Skeletal muscle satellite cell (primary cell): ENCODE data around the gene PRRG2.
A peak's percentile ranks its signal among the peaks of the same experiment; 100 is the strongest.

Experiments
- H3K27me3 ChIP-seq: 2 replicates; pipeline ENCODE4 v1.7.0; 2013; ENCODE audit warnings: low read length; ENCODE audit not compliant: control insufficient read depth, insufficient read depth
- H3K36me3 ChIP-seq: 2 replicates; pipeline ENCODE4 v1.7.0; 2013; ENCODE audit warnings: mild to moderate bottlenecking, control low read depth, low read length; ENCODE audit not compliant: insufficient read depth
- H3K4me1 ChIP-seq: 2 replicates; pipeline ENCODE4 v1.7.0; 2013; ENCODE audit warnings: low read length; ENCODE audit not compliant: control insufficient read depth, insufficient read depth
- H3K4me2 ChIP-seq: 2 replicates; pipeline ENCODE4 v1.7.0; 2013; ENCODE audit warnings: mild to moderate bottlenecking, low read length
- H3K4me3 ChIP-seq: 2 replicates; pipeline ENCODE4 v1.7.0; 2013; ENCODE audit warnings: low read length
- H3K9ac ChIP-seq: 2 replicates; pipeline ENCODE4 v1.7.0; 2013; ENCODE audit warnings: mild to moderate bottlenecking, low read depth, low read length, moderate library complexity
- H3K9me3 ChIP-seq: replicated peaks from 2 replicates; pipeline ENCODE4 v1.7.0; 2013; ENCODE audit warnings: mild to moderate bottlenecking, control low read depth, low read length

PRRG2 gene

DNA sequence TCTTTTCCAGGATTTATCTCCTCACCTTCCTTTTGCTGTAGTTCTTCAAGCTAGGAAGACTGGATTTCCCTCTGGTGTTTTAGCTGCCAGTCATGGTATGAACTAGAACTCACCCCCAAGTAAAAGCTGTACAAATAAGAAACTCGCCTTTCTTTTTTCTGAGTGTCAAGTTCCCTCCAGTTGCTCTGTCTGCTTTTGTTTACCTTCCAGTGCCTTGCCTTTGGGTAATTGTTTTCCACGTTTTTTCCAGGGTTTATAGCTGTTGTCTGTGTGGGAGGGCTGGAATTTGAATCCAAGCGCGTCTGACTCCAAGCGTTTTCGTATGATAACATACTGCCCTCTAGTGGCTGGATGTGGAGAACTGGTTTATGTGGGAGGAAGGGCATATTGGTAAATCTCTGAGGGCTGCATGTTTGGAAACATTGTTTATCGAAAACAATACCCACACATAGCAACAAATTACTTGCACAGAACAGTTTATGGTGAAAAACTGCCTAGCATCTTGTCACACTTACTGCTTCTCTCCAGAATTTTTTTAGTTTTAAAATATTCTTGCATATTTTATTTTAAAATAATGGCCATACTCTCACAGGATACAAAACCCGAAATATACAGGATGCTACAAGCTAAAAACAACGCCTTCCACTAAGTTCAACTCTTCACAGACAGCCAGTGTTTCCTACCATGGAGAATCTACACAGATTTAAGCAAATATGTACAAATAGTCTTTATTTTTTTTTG, 34.1 kb upstream of the PRRG2 start:
- H3K9me3 ChIP-seq: no peaks in the 10 kb centered on the region
- H3K4me2 ChIP-seq: peak overlapping the region; percentile 26
- no peak overlapping the region for H3K9ac ChIP-seq
- H3K36me3 ChIP-seq: peaks cover 18% of the 10 kb centered on the region
- H3K27me3 ChIP-seq: no peaks in the 10 kb centered on the region
- no peak overlapping the region for H3K4me3 ChIP-seq
- H3K4me1 ChIP-seq: peaks cover 3% of the 10 kb centered on the region

GRCh38 chr19:49549045-49549444, 32.1 kb upstream of the PRRG2 start:
- peaks cover 11% of the 10 kb centered on the region for H3K4me1 ChIP-seq
- H3K27me3 ChIP-seq: no peaks in the 10 kb centered on the region
- H3K9ac ChIP-seq: no peak overlapping the region
- peaks cover 11% of the 10 kb centered on the region for H3K36me3 ChIP-seq
- H3K4me2 ChIP-seq: no peak overlapping the region
- H3K4me3 ChIP-seq: no peak overlapping the region
- H3K9me3 ChIP-seq: no peaks in the 10 kb centered on the region

DNA sequence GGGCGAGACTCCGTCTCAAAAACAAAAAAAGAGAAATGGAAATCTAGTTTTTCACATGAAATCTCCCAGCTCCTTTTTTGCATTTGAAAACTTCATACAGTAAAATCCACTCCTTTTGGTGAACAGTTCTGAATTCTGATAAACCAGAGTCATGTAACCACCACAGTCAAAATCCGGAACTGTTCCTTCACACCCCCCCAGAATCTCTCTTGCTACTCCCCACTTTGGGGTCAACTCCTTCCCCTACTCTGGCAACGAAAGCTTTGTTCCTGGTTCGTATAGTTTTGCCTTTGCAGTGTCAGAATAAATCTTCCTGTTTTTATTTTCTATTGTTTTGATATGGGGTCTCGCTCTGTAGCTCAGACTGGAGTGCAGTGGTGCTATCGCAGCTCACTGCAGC, 29.6 kb upstream of the PRRG2 start:
- Histone ChIP-seq H3K9ac (no peak overlapping the region), H3K4me3 (no peak overlapping the region), H3K27me3 (no peaks in the 10 kb centered on the region), H3K36me3 (peaks cover 25% of the 10 kb centered on the region), H3K9me3 (no peaks in the 10 kb centered on the region), H3K4me1 (peaks cover 21% of the 10 kb centered on the region), H3K4me2 (no peak overlapping the region)

- no peak overlapping the region for H3K4me3 ChIP-seq
- no peak overlapping the region for H3K4me2 ChIP-seq
- peaks cover 18% of the 10 kb centered on the region for H3K4me1 ChIP-seq
- no peaks in the 10 kb centered on the region for H3K27me3 ChIP-seq
- no peak overlapping the region for H3K9ac ChIP-seq
- peaks cover 37% of the 10 kb centered on the region for H3K36me3 ChIP-seq
- H3K9me3 ChIP-seq: no peaks in the 10 kb centered on the region
These were observed 28.4 kb upstream of the PRRG2 start for GRCh38 chr19:49552749-49553148.

GRCh38 chr19:49553451-49554271, 27.5 kb upstream of the PRRG2 start:
- peak overlapping the region; percentile 4 for H3K9ac ChIP-seq
- no peaks in the 10 kb centered on the region for H3K27me3 ChIP-seq
- peaks cover 42% of the 10 kb centered on the region for H3K36me3 ChIP-seq
- no peak overlapping the region for H3K4me3 ChIP-seq
- H3K4me2 ChIP-seq: peak overlapping the region; percentile 2
- no peaks in the 10 kb centered on the region for H3K9me3 ChIP-seq
- H3K4me1 ChIP-seq: peaks cover 18% of the 10 kb centered on the region

DNA sequence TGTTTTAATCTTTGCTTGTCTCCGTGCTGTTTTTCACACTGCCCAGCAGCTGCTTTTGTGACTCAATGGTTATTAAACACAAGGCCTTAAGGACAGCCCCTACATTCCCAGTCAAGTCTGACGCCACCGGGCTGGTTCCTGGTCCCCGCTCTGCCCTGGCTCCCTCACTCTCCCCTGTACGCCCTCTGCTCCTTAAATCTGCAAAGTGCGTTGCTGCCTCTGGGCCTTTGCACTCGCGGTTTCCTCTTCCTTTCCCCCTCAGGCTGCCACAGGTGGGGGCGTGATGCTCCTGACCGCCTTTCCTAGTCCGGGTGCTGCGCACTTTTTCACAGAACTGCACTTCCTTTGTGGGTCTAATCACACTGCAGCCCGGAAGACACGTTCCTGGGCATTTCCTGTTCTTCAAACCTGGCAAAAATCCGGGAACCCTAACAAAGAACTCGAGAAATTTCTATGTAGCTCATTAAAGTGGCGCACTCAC, 26.4 kb upstream of the PRRG2 start:
- Histone ChIP-seq H3K4me3 (no peak overlapping the region), H3K36me3 (peaks cover 50% of the 10 kb centered on the region), H3K9ac (no peak overlapping the region), H3K4me1 (peaks cover 18% of the 10 kb centered on the region), H3K27me3 (no peaks in the 10 kb centered on the region), H3K4me2 (no peak overlapping the region), H3K9me3 (no peaks in the 10 kb centered on the region)

- Histone ChIP-seq H3K9me3 (no peaks in the 10 kb centered on the region), H3K4me2 (no peak overlapping the region), H3K27me3 (no peaks in the 10 kb centered on the region), H3K4me1 (peaks cover 29% of the 10 kb centered on the region), H3K9ac (no peak overlapping the region), H3K4me3 (no peak overlapping the region), H3K36me3 (peaks cover 52% of the 10 kb centered on the region)
These were observed 25.3 kb upstream of the PRRG2 start for GRCh38 chr19:49555600-49556411.

DNA sequence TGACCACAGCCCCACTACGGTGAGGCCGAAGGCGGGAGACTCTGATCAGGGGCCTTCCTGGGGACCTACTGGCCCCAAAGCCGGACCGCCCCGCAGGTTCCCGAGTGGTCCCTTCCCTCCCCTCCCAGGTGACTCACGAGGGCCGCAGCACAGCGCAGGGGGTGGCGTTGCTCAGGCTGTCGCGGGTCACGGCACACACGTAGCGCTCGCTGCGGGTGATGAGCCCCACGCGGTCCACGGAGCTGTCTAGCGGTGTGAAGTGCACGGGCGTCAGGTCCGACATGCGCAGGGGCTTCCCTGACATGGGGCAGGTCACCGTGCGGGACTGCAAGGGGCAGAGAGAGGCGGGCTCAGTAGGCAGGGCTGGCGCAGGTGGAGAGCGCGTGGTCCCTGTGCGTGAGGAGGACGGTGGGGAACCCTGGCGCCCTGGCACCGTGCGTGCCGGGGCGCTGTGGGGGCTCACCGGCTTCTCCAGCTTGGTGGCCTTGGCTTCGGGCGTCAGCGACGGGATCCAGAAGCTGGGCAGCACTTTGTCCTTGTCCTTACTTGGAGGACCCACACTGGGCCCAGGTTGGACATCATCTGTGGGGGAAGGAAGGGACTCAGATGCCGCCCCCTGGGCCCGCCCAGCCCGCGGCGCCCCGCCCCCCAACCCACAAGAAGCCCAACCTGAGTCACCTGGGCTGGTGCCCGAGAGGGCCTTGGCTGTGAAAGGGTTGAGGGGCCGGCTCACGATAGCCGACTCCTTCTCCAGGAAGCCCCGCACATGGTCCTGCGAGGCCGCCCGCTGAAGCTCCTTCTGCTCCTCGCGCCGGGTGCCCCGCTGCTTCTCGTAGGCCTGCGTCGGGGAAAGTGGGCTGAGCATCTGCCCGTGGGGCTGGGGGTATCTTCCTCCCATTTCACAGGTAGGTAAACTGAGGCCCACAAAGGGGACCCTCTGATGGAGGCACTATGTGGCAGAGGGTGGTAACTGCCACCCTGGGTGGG, 24.4 kb upstream of the PRRG2 start:
- Histone ChIP-seq H3K4me1 (peaks cover 31% of the 10 kb centered on the region), H3K36me3 (peaks cover 52% of the 10 kb centered on the region), H3K4me3 (no peak overlapping the region), H3K9me3 (no peaks in the 10 kb centered on the region), H3K4me2 (no peak overlapping the region), H3K27me3 (no peaks in the 10 kb centered on the region), H3K9ac (no peak overlapping the region)

DNA sequence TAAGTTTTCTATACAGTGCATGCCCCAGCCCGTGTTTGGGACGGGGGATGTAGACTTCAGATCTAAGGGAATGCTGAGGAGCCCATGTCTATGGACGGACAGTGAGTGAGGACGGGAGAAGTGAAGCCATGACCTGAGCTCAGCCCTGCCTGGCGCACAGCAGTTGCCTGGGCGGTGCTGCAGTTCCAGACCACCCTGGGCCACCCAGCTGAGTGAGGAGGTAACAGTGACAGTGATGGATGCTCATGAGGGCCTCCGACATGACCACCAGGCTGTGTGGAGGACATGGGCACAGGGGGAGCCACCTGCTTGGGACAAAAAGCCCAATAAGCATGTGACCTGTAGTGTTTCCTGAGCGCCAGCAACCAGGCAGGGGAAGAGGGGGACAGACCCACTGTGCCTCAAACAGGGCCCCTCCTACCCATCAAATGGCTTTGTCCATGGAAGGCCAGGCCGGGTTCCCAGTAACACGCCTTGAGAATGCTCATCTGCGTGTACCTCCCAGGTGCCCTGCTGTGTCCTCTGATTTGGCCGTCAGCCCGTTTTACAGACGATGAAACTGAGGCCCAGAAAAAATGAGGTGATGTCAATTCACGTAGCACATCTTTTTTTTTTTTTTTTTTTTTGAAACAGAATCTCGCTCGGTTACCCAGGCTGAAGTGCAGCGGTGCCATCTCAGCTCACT, 23.3 kb upstream of the PRRG2 start:
- Histone ChIP-seq H3K9ac (no peak overlapping the region), H3K4me1 (peaks cover 31% of the 10 kb centered on the region), H3K9me3 (no peaks in the 10 kb centered on the region), H3K4me2 (no peak overlapping the region), H3K36me3 (peaks cover 52% of the 10 kb centered on the region), H3K4me3 (no peak overlapping the region), H3K27me3 (no peaks in the 10 kb centered on the region)

DNA sequence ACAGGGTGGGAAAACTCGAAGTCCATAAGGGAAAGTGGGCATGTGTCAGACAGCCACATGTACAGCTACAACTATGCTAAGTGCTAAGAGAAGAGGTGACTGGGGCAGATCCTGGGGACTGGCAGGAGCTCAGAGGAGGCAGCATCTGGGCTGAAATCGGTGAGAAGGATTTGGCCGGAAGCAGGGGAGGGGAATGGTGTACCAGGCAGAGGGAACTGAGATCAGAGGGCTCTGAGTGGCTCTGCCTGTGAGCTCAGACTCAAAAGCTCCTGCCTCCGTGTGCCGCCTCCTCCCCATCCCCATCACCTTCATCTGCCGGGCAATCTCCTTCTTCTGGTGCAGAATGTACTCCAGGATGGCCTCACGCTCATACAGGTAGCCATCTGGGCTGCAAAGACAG, 22.5 kb upstream of the PRRG2 start:
- H3K9ac ChIP-seq: no peak overlapping the region
- H3K4me3 ChIP-seq: no peak overlapping the region
- H3K4me1 ChIP-seq: peaks cover 28% of the 10 kb centered on the region
- no peaks in the 10 kb centered on the region for H3K9me3 ChIP-seq
- H3K36me3 ChIP-seq: peaks cover 51% of the 10 kb centered on the region
- H3K4me2 ChIP-seq: no peak overlapping the region
- H3K27me3 ChIP-seq: no peaks in the 10 kb centered on the region
